SJSA1 (cell line): ENCODE measurements around the gene CD58. TPM values are rescaled to one million over a fixed set of nuclear protein-coding genes. Genes with fewer than 3 reads are reported as not detected.
A peak's percentile ranks its signal among the peaks of the same experiment; 100 is the strongest.

ENCODE experiments used
- DNase-seq, 2 experiments: peaks; one replicate each; pipeline ENCODE4 v3.0.0-alpha.2; 2015 to 2020; ENCODE audit warnings: low spot score in 2 of 2, low read depth in 1 of 2
- H3K27ac ChIP-seq: fragments of 250-450 bp; sonication (Bioruptor Pico); 2 replicates; pipeline ENCODE4 v1.5.1; 2020; ENCODE audit warnings: mild to moderate bottlenecking, moderate library complexity
- H3K27me3 ChIP-seq: fragments of 250-450 bp; sonication (Bioruptor Pico); replicated peaks from 2 replicates; pipeline ENCODE4 v1.5.1; 2020; ENCODE audit warnings: mild to moderate bottlenecking, moderate library complexity
- H3K36me3 ChIP-seq: fragments of 250-450 bp; sonication (Bioruptor Pico); 2 replicates; pipeline ENCODE4 v1.5.1; 2020; ENCODE audit warnings: mild to moderate bottlenecking
- H3K4me1 ChIP-seq: fragments of 250-450 bp; sonication (Bioruptor Pico); replicated peaks from 2 replicates; pipeline ENCODE4 v1.6.1; 2021; ENCODE audit warnings: mild to moderate bottlenecking
- H3K4me3 ChIP-seq: fragments of 250-450 bp; sonication (Bioruptor Pico); 2 replicates; pipeline ENCODE4 v1.5.1; 2020; ENCODE audit warnings: mild to moderate bottlenecking
- H3K9me3 ChIP-seq: fragments of 250-450 bp; sonication (Bioruptor Pico); replicated peaks from 2 replicates; pipeline ENCODE4 v1.5.1; 2020; ENCODE audit warnings: mild to moderate bottlenecking
- total RNA-seq: library from RNA; depleted of rRNA; stranded (reverse); fragments of >200 nt; shearing (Covaris generic); gene quantifications from 2 replicates; pipeline ENCODE4 v1.2.3, GENCODE V29; 2014

Gene CD58
- total RNA-seq, 1 experiment from 2014 or later, result 23.2 TPM

DNA sequence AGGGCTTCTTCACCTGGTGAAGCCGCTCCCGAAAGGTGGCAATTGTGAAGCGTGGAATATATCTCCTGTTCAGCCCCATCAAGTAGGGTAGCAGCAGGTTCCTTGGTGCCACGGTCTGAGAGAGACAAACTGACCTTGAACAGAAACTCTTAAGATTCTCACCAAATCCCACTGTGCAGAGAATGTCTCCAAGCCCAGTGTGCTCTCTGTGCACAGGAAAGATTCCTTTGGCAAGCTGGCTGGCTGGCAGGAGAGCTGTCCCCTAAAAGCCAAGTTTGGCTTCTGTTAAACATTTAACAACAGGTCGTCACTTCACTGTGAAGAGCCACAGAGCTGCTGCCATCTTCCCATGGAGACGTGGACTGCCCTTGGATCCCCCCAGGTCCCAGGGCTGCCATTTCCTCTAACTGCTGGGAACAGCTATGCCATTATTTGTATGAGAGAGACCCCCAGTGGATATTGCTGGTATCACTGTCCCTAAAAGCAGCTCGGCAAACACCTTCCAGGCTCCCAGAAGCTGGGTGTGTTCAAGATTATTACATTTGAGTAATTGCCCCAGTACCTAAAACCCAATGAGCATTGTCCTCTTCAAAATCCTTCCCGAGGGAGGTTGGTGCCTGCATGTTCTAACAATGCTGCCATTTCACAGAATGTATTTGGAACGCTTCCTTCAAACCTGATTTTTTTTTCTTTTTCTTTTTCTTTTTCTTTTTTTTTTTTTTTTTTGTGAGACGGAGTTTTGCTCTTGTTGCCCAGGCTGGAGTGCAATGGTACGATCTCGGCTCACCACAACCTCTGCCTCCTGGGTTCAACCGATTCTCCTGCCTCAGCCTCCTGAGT, 71.8 kb downstream of the CD58 start:
- no peaks in the 10 kb centered on the region for H3K36me3 ChIP-seq
- no peaks in the 10 kb centered on the region for H3K27me3 ChIP-seq
- peaks cover 10% of the 10 kb centered on the region for H3K4me1 ChIP-seq
- H3K27ac ChIP-seq, result no peak overlapping the region
- no peak overlapping the region for H3K4me3 ChIP-seq
- DNase-seq, result peak; percentile 58 to 68
- H3K9me3 ChIP-seq, result no peaks in the 10 kb centered on the region

- H3K27me3 ChIP-seq, result no peaks in the 10 kb centered on the region
- H3K27ac ChIP-seq, result no peak overlapping the region
These were observed 73.2 kb downstream of the CD58 start for GRCh38 chr1:116497656-116498055.

GRCh38 chr1:116496898-116497297, 73.9 kb downstream of the CD58 start:
- H3K27me3 ChIP-seq, result no peaks in the 10 kb centered on the region
- H3K36me3 ChIP-seq, result no peaks in the 10 kb centered on the region
- H3K27ac ChIP-seq, result no peak overlapping the region
- DNase-seq, result no peak
- no peaks in the 10 kb centered on the region for H3K9me3 ChIP-seq
- H3K4me1 ChIP-seq, result 0 out of 2 replicates have a peak, but pooled peaks cover 6% of the 10 kb centered on the region
- no peak overlapping the region for H3K4me3 ChIP-seq

More at GRCh38 chr1:116497656-116498055, 73.2 kb downstream of the CD58 start:
- DNase-seq, result no peak
- Histone ChIP-seq H3K4me1 (0 out of 2 replicates have a peak, but pooled peaks cover 6% of the 10 kb centered on the region), H3K9me3 (no peaks in the 10 kb centered on the region), H3K4me3 (no peak overlapping the region), H3K36me3 (no peaks in the 10 kb centered on the region)

DNA sequence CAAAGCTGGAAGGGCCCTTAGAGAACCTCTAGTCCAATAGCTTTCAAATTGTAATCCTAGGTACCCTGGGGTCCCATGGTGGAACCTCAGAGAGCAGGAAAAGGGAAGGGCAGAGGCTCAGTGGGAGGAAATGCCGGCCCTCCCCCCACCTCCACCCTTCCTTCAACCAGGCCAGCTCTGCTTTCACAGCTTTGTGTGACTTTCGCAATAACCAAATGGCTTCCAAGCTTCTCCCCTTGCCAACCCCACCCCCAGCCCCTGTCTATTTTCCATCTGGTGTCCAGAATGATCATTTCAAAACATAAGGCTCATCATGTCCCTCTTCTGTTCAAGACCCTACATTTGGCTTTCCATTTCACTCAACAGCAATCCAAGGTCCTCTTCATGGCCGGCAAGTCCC, 74.4 kb downstream of the CD58 start:
- Histone ChIP-seq H3K27ac (no peak overlapping the region), H3K9me3 (no peaks in the 10 kb centered on the region), H3K27me3 (no peaks in the 10 kb centered on the region), H3K4me1 (0 out of 2 replicates have a peak, but pooled peaks cover 6% of the 10 kb centered on the region), H3K4me3 (no peak overlapping the region), H3K36me3 (no peaks in the 10 kb centered on the region)
- no peak for DNase-seq

DNA sequence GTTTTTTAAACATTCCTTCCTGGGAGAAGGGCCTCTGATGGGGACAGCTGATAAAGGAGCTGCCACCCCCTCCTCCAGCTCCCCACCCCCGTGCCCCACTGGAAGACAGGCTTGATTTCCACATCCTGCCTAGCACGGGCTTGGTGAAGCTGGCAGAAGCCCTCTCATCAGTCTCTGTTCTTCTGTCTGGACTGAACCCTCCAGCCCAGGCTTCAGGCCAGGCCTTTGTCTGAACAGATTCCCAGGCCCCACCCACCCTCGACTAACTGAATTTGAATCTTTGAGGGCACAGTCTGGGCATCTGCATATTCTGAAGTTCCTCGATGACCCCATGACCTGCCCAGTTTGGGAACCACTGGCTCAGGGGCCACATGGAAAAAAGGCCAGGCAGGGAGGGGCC, 75.3 kb downstream of the CD58 start:
- DNase-seq, result no peak
- Histone ChIP-seq H3K4me1 (0 out of 2 replicates have a peak, but pooled peaks cover 6% of the 10 kb centered on the region), H3K9me3 (no peaks in the 10 kb centered on the region), H3K36me3 (no peaks in the 10 kb centered on the region), H3K27ac (no peak overlapping the region), H3K27me3 (no peaks in the 10 kb centered on the region), H3K4me3 (no peak overlapping the region)

GRCh38 chr1:116494745-116495144, 76.1 kb downstream of the CD58 start:
- no peak overlapping the region for H3K27ac ChIP-seq

GRCh38 chr1:116494353-116494692, 76.5 kb downstream of the CD58 start:
- Histone ChIP-seq H3K4me3 (no peak overlapping the region), H3K27ac (no peak overlapping the region), H3K27me3 (no peaks in the 10 kb centered on the region), H3K36me3 (no peaks in the 10 kb centered on the region), H3K9me3 (no peaks in the 10 kb centered on the region), H3K4me1 (0 out of 2 replicates have a peak, but pooled peaks cover 6% of the 10 kb centered on the region)
- DNase-seq, result no peak

More at GRCh38 chr1:116494745-116495144, 76.1 kb downstream of the CD58 start:
- Histone ChIP-seq H3K4me1 (0 out of 2 replicates have a peak, but pooled peaks cover 6% of the 10 kb centered on the region), H3K36me3 (no peaks in the 10 kb centered on the region), H3K9me3 (no peaks in the 10 kb centered on the region), H3K4me3 (no peak overlapping the region), H3K27me3 (no peaks in the 10 kb centered on the region)
- no peak for DNase-seq

DNA sequence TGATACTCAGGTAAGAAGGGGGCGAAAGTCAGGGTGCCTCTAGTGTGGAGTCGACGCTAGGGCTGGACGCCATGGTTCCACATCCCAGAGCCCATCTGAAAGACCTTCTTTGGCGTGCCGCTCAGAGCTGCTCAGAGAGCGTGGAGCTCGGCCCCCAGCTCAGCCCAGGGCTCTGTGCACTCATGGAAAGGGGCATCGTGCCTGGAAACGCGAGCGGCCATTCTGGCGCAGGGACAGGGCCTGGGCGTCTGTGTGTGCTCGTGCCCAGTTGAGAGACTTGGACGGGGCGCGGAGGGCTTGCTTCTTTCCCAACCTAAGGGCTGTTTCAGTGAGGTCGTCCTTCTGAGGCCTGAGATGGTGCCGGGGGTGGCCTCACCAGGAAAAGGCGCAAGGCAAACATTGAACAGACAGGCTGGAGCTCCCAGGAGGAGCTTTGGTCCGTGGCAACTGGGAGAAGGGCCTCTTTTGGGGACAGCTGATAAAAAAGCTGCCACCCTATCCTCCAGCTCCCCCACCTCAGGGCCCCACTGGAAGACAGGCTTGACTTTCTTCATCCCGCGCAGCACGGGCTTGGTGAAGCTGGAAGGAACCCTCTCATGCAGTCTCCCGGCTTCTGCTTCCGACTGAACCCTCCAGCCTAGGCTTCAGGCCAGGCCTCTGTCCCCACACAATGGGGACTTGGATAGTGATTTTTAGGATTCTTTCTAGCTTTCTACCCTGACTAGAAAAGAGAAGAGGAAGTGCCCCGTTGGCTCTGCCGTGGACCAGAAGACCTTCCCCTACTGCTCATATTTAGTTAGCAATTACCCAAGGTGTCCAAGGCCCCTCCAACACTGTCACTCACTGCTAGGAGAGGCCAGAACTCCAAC, 77.1 kb downstream of the CD58 start:
- Histone ChIP-seq H3K4me1 (0 out of 2 replicates have a peak, but pooled peaks cover 6% of the 10 kb centered on the region), H3K4me3 (no peak overlapping the region), H3K27ac (no peak overlapping the region), H3K27me3 (no peaks in the 10 kb centered on the region), H3K9me3 (no peaks in the 10 kb centered on the region), H3K36me3 (no peaks in the 10 kb centered on the region)
- DNase-seq, result no peak

- Histone ChIP-seq H3K27me3 (no peaks in the 10 kb centered on the region), H3K9me3 (no peaks in the 10 kb centered on the region), H3K36me3 (no peaks in the 10 kb centered on the region), H3K4me1 (0 out of 2 replicates have a peak, but pooled peaks cover 5% of the 10 kb centered on the region), H3K4me3 (no peak overlapping the region), H3K27ac (no peak overlapping the region)
- DNase-seq, result no peak
These were observed 77.8 kb downstream of the CD58 start for GRCh38 chr1:116493036-116493435.

- Histone ChIP-seq H3K27ac (no peak overlapping the region), H3K4me3 (no peak overlapping the region), H3K4me1 (no peaks in the 10 kb centered on the region), H3K36me3 (no peaks in the 10 kb centered on the region), H3K27me3 (no peaks in the 10 kb centered on the region), H3K9me3 (no peaks in the 10 kb centered on the region)
- no peak for DNase-seq
These were observed 78.4 kb downstream of the CD58 start for GRCh38 chr1:116492358-116492811.

DNA sequence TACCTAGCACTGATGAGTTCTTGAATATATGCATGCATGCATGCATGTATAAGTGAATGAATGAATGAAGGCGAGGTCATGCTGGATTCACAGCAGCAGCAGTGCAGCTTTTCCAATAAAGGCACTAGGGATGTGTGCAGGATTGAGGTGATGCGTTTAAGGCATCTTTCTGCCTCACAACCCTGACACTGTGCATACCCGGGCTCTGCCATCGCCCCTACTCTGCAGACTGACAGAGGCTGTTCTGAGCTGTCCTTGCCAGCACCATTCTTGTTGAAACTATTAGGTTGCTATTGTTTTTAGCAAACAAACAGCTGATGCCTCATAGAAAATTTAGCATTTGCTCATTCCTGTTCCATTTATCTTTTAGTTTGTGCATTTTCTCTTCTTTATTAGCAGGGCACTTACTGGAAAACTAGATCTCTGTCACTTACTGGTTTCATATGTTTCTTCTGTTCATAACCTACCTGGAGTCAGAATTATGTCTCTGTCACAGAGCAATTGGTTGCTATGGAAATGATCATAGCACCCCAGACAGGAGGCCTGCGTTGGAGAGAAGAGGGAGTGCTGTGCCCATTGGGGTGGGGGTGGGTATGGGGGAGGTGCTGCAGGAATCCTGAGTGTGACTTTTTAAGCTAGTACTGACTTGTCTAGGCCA, 79.0 kb downstream of the CD58 start:
- H3K9me3 ChIP-seq, result no peaks in the 10 kb centered on the region
- H3K4me1 ChIP-seq, result no peaks in the 10 kb centered on the region
- H3K36me3 ChIP-seq, result no peaks in the 10 kb centered on the region
- DNase-seq, result no peak
- H3K27me3 ChIP-seq, result no peaks in the 10 kb centered on the region
- H3K4me3 ChIP-seq, result no peak overlapping the region
- H3K27ac ChIP-seq, result no peak overlapping the region

DNA sequence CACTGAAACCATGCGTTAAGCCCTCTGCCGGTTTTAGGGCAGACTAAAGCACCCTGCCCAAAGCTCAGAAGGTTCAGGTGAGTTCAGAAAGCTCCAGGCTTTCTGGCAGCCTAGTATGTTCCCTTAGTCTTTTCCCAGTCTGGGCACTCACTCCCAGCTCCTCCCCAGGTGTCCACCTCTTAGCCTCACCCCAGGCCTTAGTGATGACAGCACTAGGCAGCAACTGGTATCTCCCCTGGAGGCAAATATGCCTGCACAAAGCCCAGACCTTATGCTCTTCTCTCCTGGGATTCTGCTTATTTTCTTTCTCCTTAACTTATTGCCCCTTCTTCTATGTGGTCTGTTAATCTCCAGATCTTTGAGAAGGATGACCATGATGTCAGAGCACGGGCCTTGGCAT, 80.2 kb downstream of the CD58 start:
- H3K9me3 ChIP-seq, result no peaks in the 10 kb centered on the region
- no peaks in the 10 kb centered on the region for H3K36me3 ChIP-seq
- H3K4me3 ChIP-seq, result no peak overlapping the region
- no peak overlapping the region for H3K27ac ChIP-seq
- DNase-seq, result no peak
- H3K4me1 ChIP-seq, result no peaks in the 10 kb centered on the region
- H3K27me3 ChIP-seq, result no peaks in the 10 kb centered on the region

DNA sequence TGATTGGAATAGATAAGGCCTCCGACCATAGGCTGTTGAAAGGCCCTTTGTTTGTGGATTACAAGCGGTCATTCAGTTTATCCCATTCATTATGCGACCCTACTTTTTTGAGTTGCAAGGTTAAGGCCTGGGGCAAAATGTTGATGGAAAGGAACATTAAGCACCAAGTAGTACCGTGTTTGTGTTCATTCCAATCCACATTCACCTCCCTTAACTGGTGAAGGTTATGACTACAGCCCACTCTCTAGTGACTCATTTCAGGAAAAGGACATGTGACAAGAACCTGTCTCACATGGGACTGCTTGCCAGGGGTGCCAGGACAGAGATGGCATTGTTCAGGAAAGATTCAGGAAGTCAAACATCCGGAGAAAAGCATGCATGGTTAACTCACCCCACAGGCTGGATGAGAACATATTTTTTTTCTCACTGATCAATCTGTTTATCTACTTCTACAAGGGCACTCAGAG, 81.6 kb downstream of the CD58 start:
- no peaks in the 10 kb centered on the region for H3K36me3 ChIP-seq
- no peaks in the 10 kb centered on the region for H3K4me1 ChIP-seq
- H3K27me3 ChIP-seq, result no peaks in the 10 kb centered on the region
- no peak overlapping the region for H3K4me3 ChIP-seq
- no peak for DNase-seq
- no peaks in the 10 kb centered on the region for H3K9me3 ChIP-seq
- no peak overlapping the region for H3K27ac ChIP-seq
